Activated naive CD4-positive, alpha-beta T cell treated with anti-CD3 and anti-CD28 coated beads, Interleukin-2, amount 50 U/mL, for 16 hours (primary cell): Measurements from ENCODE around the gene NDRG2.

ENCODE experiments used
- DNase-seq: peaks from one replicate; pipeline ENCODE4 v3.0.0-alpha.2; 2020

The NDRG2 gene

DNA sequence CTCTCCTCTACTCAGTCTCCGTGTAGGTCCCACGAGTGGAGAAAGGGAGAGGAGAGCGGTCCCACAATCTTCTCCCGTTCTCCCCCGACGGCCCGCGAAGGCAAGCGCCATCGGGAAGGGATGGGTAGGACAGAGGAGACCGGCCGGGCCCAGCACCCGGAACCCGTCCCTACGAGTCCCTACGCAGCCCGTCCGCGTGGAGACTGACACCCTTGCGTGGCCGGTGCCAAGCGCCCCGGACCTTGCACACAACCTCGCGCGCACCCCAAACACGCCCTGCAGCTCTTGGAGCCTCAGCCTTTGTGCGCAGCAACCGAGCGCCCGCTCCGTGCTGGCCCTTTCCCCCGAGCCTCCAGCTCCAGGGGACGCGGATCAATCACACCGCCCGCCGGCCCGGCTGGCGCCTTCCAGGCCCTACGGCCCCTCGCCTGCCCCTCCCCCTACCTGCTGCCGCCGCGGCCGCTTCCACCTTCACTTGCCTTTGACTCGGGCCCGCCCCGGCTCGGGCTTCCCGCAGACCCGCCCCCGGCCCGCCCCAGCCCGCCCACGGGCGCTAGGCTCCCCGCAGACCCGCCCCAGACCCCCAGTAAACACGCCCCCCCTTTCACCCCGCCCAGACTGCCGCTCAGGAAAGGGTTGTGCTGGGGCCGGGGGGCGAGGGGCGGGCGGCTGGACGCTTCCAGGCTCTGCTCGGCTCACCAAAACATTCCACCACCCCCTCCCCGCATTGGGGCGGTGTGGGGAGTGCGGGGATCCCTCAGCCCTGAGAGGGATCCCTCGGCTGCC, at the start of gene NDRG2:
TSS of gene NDRG2 (minus strand) at position 477 of the 786 bp plus-strand sequence. CDS start 1,746 bp downstream, outside the sequence.
- DNase-seq: peak; percentile 70

DNA sequence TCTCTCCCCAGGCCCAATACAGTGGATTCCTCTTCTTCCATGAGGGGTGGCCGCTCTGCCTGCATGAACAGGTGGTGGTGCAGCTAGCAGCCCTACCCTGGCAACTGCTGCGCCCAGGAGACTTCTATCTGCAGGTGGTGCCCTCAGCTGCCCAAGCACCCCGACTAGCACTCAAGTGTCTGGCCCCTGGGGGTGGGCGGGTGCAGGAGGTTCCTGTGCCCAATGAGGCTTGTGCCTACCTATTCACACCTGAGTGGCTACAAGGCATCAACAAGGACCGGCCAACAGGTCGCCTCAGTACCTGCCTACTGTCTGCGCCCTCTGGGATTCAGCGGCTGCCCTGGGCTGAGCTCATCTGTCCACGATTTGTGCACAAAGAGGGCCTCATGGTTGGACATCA, 49.1 kb upstream of the NDRG2 start:
- no peak for DNase-seq

DNA sequence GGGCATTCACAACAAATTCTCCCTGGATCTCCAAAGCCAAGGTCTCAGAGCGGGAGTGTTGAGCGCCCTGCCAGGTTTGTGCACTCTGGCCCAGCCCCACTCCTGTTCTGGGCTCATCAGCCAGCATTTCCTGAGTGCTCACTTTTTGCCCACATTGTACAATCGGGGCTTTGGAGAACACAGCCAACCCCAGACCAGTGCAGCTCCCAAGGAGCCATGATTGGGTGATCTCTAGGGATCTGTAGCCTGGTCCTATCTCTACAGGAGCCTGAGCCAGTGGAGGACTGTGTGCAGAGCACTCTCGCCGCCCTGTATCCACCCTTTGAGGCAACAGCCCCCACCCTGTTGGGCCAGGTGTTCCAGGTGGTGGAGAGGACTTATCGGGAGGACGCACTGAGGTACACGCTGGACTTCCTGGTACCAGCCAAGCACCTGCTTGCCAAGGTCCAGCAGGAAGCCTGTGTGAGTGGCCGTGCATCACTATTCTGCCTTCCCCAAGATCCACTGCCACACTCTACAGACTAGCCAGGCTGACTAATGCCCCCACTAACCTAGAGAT, 48.0 kb upstream of the NDRG2 start:
- no peak for DNase-seq

DNA sequence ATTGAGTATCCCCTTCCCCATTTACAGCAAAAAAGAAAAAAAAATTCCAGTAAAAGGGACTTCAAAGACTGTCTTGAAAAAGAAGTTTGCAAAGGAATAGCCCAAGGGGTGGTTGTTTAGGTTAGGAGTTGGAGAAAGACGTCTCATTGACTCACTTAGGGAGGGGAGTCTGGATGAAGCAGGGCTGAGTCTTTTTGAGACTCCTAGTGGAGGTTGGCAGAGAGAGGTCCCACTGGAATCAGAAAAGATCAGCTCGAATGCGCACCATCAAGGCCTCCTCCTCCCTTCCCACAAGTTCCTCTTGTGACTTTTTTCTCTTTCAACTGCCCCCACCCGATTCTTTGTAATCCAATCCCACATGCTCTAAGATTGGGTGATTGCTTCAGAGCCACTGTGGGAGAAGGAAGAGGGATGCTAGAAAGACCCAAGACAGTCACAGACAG, 47.2 kb upstream of the NDRG2 start:
- DNase-seq: no peak

DNA sequence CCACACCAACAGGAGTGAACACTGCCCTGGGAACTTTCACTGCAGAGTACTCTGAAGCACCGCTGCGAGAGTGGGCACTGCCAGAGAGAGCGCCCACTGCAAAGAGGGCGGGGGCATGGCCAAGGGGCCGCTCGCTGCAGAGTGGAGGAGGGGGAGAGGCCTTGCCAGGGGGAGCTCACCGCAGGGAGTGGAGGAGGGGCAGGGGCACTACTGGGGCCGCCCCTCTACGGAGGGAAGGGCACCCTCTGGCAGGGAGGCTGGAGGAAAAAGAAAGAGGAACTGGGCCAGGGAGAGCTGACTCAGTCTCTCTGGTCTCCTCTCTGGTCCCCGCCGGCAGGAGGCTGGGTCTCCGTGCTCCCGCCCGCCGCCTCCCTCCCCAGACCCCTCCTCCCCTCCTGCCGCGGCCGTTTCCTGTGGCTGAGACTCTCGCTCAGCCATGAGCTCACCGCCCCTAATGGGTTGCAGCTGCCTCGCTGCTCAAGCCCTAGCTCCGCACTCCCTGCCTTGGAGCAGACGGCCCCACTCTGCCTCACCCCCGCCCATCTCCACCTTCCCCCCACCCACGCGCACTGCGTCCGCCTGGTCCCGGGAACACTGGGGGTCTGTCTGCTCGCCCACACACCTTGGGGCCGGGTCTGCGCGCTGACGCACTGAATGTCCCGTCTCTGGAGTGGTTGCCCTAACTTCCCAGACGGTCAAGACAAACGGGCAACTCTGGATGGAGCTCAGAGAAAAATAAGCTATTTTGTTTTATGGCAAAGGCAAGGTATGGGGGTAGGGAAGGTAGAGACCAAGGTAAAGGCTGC, 46.6 kb upstream of the NDRG2 start:
- no peak for DNase-seq

DNA sequence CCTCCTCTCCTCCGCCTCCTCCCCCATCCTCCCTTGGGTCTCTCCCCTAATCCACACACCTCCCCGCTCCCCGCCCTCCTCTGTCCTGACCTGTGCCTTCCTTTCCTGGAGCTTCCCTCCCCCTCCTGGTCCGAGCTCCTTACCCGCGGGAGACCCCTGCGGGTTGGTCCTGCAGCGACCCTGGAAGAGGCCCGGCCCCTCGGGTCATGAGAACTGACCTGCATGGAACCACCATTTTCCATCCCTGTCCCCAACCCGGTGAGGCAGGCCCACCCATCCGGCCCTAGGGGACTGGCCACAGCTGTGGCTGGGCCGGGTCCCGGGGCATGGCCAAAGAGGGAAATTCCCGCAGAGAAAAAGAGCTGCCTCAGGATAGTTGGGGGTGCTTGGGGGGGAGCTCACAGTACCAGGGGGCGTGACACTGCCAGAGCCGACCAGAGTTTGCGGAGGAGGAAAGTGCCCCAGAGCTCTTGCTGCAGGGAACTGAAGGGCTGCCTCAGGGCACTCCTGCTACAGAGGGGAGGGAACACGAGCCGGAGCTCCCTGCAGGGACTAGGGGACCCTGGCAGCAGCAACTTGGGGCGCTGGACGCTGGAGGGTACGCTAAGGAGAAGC, 45.9 kb upstream of the NDRG2 start:
- DNase-seq: no peak

DNA sequence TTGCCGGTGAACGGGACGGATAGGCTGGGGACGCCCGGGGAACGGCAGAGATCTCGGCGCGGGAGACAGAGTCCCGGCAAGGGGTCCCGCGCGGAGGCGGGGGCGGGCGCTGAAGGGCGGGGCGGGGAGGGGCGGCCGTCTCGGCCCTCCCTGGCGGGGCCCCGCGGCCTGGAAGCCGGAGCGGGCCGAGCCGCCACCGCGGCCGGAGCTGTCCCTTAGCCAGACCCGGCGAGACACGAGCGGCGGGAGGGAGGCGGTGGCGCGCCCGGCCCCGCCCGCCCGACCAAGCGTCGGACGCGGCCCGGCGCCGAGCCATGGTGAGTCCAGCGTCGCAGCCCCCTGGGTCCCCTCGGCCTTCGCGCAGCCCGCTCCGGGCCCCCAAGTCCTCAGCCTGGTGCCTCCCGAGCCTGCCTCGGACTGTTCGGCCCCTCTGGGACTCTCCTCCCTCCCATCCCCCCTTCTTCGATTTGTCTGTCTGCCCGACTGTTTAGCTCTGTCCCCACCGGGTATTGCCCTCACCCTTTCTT, 45.3 kb upstream of the NDRG2 start, which contains the start of gene ARHGEF40:
TSS of gene ARHGEF40 (plus strand) at position 222 of the 527 bp plus-strand sequence. CDS start at position 315, 93 bp downstream.
- DNase-seq: no peak

DNA sequence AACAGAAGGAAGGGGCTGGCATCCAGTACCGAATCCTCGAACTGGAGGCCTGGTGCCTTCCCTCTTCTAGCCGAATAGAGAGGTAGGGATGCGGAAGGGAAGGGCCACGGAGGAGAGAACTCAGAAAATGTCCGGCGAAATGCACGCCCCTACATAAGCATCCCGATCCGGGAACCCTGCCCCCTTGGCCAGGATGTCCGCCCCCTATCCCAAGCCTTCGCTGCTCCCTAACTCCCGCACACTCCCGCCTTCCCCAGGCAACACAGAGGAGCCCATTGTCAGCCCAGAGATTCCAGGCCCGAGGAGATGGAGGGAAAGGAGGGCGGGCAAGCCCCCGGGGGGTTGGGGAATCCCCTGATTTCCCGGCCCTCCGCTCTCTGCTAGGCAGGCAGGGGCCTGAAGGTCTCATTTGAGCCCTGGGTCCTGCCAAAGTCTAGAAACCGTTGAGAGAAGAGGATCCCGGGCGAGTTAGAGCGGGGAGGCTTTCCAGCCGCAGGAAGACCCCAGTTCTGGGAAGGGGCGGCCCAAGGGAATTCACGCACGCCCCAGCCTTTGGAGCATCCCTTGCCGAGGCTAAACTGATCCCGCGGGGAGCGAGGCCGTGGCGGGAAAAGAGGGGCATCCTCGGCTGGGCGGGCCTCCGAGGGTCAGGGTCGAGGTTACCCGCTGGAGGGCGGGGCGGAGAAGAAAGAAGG, 44.7 kb upstream of the NDRG2 start:
- no peak for DNase-seq

DNA sequence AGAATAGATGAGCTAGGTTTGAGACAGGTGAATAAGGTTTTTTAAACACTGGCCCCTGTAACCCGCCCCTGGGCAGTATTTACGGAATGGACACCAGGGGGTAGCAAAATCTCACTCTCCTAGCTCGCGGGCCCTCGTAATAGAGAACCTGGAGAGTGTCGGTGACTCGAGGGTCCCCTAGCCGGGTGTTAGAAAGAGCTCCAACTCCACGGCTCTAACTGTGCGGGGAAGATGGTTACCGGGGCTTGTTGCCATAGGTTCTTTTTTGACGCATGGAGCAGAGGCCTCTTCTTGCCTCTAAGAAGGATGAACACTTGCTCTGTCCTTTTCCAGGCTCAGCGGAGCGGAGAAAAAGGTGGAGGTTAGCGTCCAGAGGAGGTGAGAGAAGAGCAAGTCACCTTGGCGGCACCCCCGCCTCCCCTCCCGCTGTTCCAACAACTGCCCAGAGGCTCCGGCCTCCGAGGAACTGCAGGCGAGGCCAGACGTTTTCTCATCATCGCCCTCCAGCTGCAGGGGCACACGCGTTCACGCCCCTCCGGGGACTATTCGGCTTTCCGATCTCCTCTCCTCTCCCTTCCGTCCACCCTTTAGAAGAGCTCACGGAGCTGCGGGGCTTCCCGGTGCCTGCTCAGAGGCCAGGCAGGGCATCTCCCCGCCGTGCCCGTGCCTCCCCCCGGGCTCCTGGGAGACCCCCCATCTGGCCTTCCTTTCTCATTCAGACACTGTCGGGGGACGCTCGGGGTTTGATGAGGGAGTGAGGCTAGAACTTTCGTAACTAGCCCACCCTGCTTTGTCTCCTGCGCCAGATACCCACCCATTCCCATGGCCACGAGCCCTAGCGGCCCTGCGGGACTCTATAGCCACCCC, 43.9 kb upstream of the NDRG2 start:
- no peak for DNase-seq

DNA sequence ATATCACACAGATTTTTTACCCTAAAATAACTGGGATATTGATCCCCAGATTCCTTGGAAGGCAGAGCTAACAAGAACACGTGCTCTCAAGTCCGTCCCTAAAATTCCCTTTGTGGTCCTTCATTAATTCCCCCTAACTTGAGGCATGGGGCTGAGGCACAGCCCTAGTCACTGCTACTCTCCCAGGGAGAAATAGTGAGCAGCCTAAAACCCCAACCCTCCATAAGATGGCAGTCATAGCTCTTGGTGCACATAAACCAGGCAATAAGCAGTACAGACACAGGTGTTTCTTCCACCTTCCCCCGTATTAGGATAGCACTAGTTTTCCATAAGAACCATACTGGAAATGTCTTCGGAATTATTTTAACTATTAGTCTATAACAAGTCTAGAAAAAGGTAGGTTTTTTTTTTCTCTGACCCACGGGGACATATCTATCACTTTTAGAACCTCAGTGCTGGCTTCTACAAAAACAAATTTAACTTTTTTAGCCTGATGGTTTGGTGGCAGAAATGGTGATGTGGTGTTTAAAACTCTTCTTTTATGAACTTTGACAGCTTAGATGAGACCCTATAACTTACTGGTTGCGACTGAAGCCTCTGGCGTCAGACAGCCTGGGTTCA, 42.1 kb upstream of the NDRG2 start:
- DNase-seq: no peak

DNA sequence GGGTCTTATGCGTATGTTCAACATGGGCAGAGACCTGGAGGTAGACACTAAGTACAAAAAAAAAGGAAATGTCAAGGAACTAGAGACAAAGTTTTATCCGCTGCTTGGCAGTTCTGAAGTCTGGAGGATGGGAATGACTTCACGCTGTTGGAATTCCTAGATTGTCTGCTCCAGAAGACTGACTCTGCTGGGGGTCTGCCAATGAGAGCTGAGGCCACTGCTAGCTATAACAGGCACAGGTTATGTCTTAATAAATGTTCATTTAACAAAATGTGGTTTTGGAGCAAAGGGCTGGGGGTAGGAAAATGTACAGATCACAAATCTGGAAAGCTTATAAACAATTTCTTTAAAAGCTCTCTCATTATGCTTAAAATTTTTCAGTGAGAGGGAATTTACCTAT, 38.6 kb upstream of the NDRG2 start:
- DNase-seq: no peak

DNA sequence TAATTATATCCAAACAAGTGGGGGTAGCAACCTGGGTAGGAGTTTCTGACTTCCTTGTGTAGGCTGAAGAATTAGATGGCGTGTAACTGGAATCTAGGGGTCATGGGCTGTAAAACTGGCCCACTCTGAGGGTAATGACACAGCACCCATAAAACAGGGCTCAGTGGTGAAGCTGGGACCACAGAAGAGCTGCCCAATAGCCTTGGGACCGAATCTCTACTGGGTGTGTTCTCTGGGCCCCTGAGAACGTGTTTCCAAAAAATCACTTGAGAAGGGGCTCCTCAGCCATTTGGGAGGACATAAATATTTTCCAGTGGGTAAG, 36.4 kb upstream of the NDRG2 start:
- DNase-seq: no peak

DNA sequence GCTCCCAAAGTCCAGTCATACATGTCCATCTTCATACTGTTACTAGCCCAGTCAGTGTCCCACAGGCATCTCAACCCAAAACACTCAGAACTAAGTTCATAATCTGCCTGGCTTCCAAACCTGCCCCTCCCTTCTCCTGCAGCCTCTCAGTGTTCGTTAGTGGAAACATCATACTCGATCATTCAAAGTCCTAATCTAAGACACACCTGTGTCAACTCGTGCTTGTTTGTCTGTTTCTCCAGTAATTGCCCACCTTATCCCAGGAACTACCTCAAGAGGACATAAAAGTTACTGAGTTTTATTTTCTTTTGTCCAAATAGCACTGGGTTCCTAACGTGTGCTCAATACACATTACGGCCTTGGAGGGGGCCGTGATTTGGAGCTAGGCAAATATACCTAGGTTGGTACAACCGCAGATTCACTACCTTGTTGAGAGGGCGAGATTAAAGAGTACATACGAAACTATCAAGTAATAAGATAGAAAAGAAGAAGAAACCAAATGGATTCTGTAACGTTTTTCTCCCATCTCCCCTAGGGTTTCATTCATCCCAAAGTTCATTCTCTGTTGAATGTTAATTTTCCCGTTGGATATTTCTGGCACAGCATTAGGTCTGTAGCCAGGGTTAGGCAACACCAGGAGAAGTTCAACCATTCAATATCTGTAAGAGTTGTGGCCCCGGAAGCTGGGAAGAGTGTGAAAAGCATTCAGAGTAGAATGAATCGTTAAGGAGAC, 35.9 kb upstream of the NDRG2 start:
- DNase-seq: no peak

DNA sequence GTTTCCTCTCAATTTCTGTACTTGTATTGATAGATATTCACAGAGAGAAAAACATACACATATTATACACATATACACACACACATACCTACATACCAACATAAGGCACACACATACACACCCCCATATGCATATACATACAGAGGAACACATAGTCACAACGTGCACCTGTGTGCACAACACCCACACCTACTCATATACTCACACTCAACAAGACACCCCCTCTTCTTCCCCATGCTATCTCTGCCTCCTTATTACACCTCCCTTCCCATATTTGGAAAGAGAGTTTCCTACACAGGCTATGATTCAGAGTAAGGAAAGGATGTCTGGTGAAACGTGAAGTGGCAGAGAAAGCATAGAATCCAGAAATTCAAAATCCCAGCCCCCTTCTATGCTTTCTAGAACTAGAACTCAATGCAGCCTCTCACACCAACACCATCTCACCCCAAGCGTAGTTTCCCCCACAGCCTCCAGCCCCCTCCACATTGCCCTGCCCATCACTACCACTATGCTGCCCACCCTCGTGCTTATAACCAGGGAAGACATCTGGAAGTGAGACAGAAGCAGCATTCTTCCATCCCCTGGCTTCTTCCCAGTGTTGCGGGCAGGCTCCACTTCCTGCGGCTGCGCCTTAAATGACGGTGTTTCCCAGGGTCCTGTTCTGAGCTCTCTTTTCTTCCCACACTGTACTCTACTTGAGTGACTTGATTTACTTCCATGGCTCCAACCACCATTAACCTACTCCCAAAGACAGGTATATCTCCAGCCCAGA, 35.2 kb upstream of the NDRG2 start:
- DNase-seq: no peak

DNA sequence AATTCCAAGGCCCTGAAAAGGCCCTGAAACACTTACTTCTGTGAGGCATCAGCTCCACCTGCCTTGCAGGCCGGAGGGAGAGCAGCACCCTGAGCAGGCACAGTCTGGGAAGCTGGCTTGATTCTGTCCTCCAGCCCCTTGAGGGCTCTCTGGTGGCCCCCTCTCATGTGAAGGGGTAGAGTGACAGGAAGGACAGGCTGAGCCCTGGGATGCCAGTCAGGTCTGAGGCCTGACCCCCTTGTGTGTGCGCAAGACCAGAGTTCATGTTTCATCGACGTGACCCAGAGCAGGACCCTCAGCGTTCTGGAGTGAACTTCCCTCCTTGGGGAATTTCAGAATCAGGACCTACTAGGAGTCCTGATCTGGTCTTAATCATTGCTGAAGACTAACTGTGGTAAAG, 34.0 kb upstream of the NDRG2 start:
- no peak for DNase-seq

DNA sequence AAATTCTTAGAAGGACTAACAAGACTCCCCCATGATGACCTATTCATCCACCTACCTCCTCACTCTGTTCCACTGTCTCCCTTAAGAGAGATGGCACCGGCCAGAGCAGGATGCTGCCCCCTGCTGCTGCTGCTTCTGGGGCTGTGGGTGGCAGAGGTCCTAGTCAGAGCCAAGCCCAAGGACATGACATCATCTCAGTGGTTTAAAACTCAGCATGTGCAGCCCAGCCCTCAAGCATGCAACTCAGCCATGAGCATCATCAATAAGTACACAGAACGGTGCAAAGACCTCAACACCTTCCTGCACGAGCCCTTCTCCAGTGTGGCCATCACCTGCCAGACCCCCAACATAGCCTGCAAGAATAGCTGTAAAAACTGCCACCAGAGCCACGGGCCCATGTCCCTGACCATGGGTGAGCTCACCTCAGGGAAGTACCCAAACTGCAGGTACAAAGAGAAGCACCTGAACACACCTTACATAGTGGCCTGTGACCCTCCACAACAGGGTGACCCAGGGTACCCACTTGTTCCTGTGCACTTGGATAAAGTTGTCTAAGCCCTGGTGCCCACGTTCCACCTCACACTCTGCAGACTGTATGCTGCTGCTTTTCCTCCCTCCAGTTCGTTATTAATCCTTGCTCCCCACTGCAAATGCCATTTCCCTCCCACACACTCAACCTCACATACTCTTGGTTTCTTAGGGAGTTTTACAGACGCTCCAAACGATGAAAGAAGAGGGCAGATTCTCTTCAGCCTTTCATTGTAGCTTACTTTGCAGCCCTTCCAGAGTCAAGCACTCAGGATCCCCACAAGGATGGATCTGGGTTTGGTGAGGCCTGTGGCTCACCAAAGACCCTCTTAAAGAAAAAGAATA, 33.2 kb upstream of the NDRG2 start, which contains the start of gene RNASE8:
TSS of gene RNASE8 (plus strand) at position 20 of the 873 bp plus-strand sequence. CDS start at position 91, 71 bp downstream.
- DNase-seq: no peak

DNA sequence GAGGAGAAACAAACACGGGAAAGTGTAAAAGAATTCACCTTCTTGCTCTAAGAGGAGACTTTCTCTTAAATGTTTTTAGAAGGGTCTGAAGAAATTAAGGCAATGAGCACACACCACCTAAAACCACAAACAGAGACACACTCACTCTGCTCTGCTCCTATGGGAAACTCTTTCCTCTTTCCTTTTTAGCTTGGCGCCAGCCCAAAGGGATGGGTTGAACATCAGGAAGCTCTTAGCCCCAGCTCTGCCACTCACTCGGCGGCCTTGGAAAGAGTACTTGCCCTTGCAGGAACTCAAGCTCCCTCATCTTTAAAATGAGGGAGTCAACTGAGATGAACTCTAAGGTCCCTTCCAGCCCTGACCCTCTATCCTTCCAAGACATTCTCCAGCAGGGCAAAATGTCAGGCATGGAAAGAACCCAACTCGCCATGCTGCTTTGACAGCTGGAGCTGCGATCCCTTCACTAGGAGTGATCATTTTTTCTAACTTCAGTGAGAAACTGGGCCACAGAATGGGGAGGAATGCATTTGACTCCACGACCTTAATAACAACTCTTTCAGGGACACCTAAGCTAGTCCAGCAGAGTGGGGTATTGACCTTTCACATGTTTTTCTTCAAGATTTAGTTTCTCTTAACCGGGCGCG, 31.8 kb upstream of the NDRG2 start:
- no peak for DNase-seq
